CD4-positive, alpha-beta T cell treated with Interleukin-15 for 1 hour (primary cell): ENCODE results near the gene LRRC15.

Experiments
- DNase-seq: peaks from one replicate; pipeline ENCODE4 v3.0.0-alpha.2; 2020

The LRRC15 gene

DNA sequence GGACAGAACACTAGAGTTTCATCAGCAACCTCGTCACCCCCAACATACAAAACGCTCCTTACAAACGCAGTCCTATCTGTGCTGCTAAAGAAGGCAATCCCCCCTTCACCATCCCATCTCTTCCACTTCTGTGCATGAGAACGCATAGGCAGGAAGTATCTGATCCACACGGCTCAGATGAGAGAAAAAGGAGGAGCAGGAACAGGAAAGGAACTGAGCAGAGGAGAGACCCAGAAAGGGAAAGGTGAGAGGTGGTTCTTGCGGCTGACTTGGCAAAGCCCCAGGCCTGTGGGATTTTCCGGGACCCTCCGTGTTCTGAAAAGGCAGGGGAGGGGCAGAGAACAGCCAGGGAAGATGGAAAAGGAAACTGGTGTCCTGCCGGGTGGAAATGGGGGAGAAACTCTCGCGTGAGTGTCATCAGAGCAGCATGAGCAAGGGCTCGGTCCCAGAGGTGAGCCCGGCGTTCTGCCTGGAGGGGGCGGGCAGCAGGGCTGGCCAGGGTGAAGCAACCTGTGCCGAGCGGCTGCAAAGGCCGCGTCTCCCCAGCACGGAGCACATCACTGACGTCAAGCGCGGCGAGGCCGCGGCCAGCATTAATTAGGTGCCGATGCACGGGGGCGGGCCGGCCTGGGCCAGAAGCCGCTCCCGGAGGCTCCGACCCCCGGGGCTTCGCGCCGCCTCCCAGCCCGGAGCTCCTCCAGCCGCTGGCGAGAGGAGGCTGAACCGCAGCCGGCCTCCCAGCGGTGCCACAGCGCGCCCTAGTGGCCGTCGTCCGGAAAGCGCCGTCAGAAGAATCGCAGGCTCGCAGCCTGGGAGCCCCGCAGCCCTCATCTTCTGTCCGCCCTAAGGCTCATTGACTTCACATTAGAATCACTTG, 54.2 kb downstream of the LRRC15 start:
- peak; percentile 77 for DNase-seq

- DNase-seq, result no peak
Observed at GRCh38 chr3:194314388-194315068, 55.0 kb downstream of the LRRC15 start.

- DNase-seq, result no peak
Observed at GRCh38 chr3:194313560-194314387, 55.8 kb downstream of the LRRC15 start.

DNA sequence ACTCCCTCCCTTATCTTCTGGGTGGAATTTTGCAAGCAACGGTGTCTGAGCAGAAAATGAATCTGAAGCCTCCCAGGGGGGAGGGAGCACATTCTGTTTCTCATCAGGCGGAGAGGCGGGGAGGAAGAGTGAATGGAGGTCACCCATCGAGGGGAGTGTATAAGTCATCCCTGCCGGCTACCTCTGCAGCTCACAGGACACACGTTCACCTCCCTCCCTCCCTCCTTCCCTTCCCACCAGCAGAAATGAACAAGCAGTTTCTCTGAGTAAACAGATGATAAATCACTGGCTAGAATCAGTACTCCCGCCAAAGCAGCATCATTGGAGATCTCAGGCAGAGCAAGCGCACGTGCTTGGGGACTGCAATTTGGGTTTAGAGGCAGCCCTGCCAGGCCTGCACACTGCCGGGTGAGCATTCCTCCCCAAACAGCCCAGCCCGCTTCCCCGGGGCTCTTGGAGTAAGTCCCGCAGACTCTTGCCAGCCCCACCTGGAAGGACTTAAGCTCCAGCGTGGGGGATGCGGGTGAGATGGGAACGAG, 56.7 kb downstream of the LRRC15 start:
- no peak for DNase-seq

DNA sequence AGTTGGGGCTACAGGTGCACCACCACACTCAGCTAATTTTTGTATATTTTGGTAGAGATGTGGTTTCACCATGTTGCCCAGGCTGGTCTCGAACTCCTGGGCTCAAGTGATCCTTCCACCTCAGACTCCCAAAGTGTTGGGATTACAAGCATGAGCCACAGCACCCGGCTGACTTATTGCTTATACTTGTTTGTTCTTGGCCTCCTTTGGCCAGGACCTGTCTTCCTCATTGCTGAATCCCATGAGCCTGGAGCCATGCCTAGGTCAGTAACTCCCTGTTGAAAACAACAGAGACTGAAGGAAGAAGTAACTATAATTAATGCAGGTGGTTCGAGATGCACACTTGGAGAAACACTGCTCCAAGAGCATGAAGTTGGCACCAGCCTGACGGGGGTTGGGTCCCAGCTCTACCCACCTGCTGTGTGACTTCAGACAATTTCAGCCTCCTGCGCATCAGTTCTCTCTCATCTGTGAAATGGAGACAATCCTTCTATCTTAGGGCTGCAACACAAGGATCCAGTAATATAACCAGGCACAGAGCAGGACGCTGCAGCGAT, 57.3 kb downstream of the LRRC15 start:
- DNase-seq, result no peak

DNA sequence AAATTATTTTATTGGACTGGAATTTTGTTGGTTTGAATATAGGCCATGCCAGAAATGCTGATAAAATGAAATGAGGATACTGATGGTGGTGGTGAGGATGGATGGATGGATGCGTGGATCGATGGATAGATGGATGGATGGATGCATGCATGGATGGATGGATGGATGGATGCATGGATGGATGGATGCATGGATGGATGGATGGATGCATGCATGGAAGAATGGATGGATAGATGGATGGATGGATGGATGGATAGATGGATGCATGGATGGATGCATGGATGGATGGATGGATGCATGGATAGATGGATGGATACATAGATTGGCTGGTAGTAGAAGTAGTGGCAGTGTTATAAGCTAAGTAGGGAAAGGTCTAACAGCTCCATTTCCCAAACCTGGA, 58.5 kb downstream of the LRRC15 start:
- DNase-seq, result no peak

DNA sequence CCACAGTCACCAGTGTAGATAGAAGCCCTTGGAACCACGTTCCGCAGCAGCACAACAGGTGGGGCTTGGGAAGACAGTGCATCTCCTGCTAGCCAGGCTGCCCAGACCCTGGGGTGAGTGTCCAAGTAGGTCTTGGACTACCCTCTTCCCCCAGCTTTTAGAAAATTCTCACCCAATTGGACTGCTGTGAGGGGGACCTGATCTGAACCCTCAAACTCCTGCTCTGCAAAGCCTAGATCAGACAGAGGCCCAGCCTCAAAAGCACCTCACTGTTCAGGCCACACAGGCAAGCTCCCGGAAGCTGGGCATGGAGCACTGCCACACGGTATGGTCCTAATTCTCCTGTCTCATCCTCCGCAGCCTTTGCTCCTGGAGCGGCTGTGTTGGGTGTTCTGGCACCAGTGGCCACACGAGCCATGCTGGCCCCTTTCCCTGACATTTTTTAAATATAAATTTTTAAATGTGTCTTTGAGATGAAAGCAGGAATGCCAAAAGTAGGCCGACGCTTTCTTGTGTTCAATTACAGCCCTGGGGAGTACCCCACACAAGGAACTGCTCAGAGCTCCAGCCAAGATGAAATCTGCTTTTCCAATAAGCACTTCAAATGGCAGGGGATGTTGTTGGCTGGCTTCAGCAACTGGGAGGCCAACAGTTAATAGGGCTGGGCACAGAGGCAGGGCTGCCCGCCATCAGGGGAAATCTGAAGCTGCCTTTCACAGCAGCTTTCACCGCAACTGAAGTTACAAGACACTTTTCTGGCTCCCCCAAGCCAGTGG, 59.3 kb downstream of the LRRC15 start:
- DNase-seq, result no peak

GRCh38 chr3:194308601-194309449, 60.7 kb downstream of the LRRC15 start:
- DNase-seq, result no peak

- DNase-seq, result no peak
Observed at GRCh38 chr3:194307849-194308248, 61.7 kb downstream of the LRRC15 start.

GRCh38 chr3:194306771-194307640, 62.5 kb downstream of the LRRC15 start:
- DNase-seq, result peak; percentile 43

GRCh38 chr3:194306109-194306686, 63.3 kb downstream of the LRRC15 start:
- peak; percentile 79 for DNase-seq

DNA sequence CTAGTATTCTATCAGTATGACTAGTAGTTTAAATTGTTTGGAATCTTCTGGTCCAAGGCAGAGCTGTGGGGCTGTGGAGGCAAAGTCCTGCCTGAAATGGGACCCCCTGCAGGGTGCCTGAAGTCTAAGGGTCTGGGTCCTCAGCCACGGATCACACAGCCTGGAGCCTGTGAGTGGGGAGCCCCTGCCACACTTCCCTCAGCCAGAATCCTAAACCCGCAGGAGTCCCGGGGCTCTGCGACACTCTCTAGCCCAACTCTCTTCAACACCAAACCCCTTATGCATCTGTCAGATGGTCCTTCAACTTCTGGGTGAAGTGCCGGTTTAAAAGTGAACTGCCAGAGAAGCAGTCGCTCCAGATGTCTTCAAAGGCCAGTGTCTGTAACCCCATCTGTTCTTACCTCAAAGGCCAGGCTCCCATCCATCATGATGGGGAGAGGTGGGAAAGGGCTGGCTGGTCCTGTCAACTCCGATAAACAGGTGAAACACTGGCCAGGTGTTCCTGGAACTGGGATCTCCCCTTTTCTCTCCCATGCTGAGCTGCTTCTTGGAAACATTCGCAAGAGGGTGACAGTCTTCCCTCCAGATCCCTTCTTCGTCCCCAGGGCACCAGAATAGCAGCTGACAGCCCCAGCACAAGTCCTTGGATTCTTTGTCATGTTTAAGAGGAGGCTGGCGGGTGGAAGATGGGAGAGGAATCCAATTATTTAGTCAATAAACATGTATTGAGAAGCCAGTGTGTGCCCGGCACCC, 64.0 kb downstream of the LRRC15 start:
- no peak for DNase-seq
